ENCODE results near the gene B4GALNT3. TPM values are rescaled to one million over a fixed set of nuclear protein-coding genes. Genes with fewer than 3 reads are reported as not detected.

The B4GALNT3 gene
- total and polyA plus RNA-seq, 7 donors: 0.21 to 4.0 (median 0.57) TPM

DNA sequence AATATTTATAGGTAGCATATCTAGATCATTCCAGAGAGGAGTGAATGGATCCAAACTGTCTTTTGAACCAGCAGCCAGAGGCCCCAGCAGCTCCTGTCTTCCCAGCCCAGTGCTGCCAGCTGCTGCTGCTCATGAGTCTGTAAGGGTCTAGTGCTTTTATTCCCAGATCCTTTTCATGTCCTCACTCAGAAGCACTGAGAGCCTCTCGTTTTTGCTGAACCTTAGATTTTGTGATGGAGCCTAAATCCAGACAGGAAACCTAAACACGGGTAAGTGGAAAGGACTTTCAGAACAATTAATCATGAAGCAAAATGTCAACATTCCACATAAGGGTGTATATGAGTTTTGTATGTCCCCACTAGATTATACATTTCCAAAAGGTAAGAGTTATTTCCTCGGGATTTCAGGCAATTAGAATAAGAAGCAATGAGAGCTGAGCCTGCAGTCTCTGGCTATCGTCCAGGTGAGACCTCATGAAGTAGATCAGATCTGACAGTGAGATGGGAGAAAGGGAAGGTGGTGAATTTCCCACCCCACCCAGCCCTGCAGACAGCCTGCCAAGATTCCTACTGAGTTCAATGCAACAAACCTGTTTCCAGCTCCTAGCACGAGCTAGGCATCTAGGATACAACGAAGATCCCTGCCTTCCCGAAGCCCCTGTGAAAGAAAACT is 119.1 kb downstream of the B4GALNT3 start:
- Histone ChIP-seq H3K4me3 (no peak overlapping the region), H3K4me1 (peaks cover 37% of the 10 kb centered on the region), H3K27ac (peak overlapping the region; percentile 41), H3K27me3 (ENCODE audit: insufficient read depth in 3 of 3, low read length in 2 of 3) (no peaks in the 10 kb centered on the region), H3K36me3 (ENCODE audit: insufficient read depth in 1 of 2, low read depth in 1 of 2) (no peaks in the 10 kb centered on the region), H3K9me3 (no peaks in the 10 kb centered on the region)
- no peak for ATAC-seq
- intact Hi-C loops (cut with DNase I): loop anchor here (5.0 kb wide), 2 partner anchors 58 to 68 kb away; no protein-coding TSS in a partner anchor
- TF ChIP-seq, protein P1, sequence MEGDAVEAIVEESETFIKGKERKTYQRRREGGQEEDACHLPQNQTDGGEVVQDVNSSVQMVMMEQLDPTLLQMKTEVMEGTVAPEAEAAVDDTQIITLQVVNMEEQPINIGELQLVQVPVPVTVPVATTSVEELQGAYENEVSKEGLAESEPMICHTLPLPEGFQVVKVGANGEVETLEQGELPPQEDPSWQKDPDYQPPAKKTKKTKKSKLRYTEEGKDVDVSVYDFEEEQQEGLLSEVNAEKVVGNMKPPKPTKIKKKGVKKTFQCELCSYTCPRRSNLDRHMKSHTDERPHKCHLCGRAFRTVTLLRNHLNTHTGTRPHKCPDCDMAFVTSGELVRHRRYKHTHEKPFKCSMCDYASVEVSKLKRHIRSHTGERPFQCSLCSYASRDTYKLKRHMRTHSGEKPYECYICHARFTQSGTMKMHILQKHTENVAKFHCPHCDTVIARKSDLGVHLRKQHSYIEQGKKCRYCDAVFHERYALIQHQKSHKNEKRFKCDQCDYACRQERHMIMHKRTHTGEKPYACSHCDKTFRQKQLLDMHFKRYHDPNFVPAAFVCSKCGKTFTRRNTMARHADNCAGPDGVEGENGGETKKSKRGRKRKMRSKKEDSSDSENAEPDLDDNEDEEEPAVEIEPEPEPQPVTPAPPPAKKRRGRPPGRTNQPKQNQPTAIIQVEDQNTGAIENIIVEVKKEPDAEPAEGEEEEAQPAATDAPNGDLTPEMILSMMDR (IDR thresholded peaks at IDR 0.05): no peak
- DNase-seq: no peak
- WGBS, 3 donors: 44 to 60% (median 45%) methylated on average over 7 of the region's 7 CpGs

DNA sequence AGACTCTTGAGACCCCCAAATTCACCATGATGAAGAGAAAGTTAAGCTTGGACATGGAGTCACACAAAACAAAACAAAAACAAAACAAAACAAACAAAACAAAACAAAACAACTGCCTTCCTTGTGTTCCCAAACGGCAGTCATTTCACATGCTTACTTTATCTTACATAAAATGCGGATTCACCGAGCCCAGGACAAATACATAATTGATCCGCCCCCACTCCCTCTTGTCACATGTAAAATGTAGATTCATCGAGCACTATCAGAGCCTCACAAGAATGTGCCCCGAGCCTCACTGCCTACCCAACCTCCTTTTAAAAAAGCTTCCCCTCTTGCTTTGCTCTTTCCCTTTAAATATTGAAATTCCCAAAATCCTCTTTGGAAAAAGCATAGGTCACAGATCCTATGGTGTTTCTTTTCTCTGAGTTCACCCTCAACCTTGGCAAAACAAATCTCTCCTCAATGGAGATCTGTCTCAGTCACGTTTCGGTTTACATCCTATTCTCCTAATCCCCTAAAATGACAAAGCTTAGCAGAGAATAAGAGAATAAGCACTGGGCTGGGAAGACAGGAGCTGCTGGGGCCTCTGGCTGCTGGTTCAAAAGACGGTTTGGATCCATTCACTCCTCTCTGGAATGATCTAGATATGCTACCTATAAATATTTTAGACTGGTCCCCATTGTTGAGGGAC is 119.8 kb downstream of the B4GALNT3 start:
- intact Hi-C loops (cut with DNase I): loop anchor here (5.0 kb wide), 3 partner anchors 38 to 68 kb away; no protein-coding TSS in a partner anchor
- peak overlapping the region; percentile 41 for H3K27ac ChIP-seq
- H3K36me3 ChIP-seq (ENCODE audit: insufficient read depth in 1 of 2, low read depth in 1 of 2): no peaks in the 10 kb centered on the region
- TF ChIP-seq, protein P1 (IDR thresholded peaks at IDR 0.05): no peak
- DNase-seq (no peak), ATAC-seq (no peak)
- H3K27me3 ChIP-seq (ENCODE audit: insufficient read depth in 3 of 3, low read length in 2 of 3): no peaks in the 10 kb centered on the region
- H3K9me3 ChIP-seq: no peaks in the 10 kb centered on the region
- WGBS, 3 donors: 75 to 82% (median 76%) methylated on average over 9 of the region's 9 CpGs
- H3K4me1 ChIP-seq: peaks cover 42% of the 10 kb centered on the region
- no peak overlapping the region for H3K4me3 ChIP-seq

DNA sequence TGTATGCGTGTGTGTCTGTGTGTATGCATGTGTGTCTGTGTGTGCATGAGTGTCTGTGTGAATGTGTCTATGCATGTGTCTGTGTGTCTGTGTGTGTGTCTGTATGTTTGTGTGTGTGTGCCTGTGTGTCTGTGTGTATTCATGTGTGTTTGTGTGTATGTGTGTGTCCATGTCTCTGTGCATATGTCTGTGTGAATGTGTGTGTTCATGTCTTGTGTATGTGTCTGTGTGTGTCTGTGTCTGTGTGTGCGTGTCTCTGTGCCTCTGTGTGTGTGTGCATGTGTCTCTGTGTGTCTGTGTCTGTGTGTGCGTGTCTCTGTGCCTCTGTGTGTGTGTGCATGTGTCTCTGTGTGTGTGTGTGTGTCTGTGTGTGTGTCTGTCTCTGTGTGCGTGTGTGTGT is 121.1 kb downstream of the B4GALNT3 start:
- Histone ChIP-seq H3K36me3 (ENCODE audit: insufficient read depth in 1 of 2, low read depth in 1 of 2) (no peaks in the 10 kb centered on the region), H3K27me3 (ENCODE audit: insufficient read depth in 3 of 3, low read length in 2 of 3) (no peaks in the 10 kb centered on the region), H3K4me3 (no peak overlapping the region), H3K27ac (peak overlapping the region; percentile 72), H3K4me1 (peaks cover 39% of the 10 kb centered on the region), H3K9me3 (no peaks in the 10 kb centered on the region)
- DNase-seq: no peak
- TF ChIP-seq, protein P1 (IDR thresholded peaks at IDR 0.05): no peak
- ATAC-seq: no peak
- WGBS, 3 donors: 93 to 99% (median 95%) methylated on average over 4 of the region's 4 CpGs
- intact Hi-C loops (cut with DNase I): loop anchor here in 1 of 2 donors (5.0 kb wide), 1 partner anchor 36 kb away; no protein-coding TSS in a partner anchor

DNA sequence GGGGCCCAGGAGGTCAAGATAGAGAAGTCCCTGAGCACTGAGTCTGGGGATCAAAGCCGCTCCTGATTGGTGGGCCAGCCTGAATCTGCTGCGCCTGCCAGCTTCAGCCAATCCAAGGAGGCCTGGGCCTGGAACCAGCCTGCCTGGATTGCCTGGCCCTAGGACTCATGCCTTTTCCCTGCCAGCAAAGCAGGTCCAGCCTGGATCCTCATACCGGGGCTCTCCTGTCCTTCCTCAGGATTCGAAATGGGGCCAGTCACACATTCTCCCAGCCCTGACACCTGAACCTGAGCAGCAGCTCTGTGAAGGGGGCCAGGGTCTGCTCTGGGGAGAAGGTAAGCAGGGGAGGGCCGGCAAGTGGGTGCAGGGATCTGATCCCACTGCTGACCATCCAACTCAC is 121.6 kb downstream of the B4GALNT3 start:
- H3K4me1 ChIP-seq: peaks cover 34% of the 10 kb centered on the region
- no peaks in the 10 kb centered on the region for H3K27me3 ChIP-seq (ENCODE audit: insufficient read depth in 3 of 3, low read length in 2 of 3)
- no peak for DNase-seq
- no peaks in the 10 kb centered on the region for H3K36me3 ChIP-seq (ENCODE audit: insufficient read depth in 1 of 2, low read depth in 1 of 2)
- TF ChIP-seq, protein P1 (IDR thresholded peaks at IDR 0.05): no peak
- H3K27ac ChIP-seq: peak overlapping the region; percentile 72
- H3K9me3 ChIP-seq: no peaks in the 10 kb centered on the region
- 70 to 85% (median 72%) methylated on average over 5 of the region's 5 CpGs for WGBS, 3 donors
- H3K4me3 ChIP-seq: no peak overlapping the region
- no peak for ATAC-seq
- intact Hi-C loops (cut with DNase I): loop anchor here in 1 of 2 donors (5.0 kb wide), 1 partner anchor 36 kb away; no protein-coding TSS in a partner anchor
